SK-MEL-5 (cell line): ENCODE measurements around the gene CACNG4. TPM values are rescaled to one million over a fixed set of nuclear protein-coding genes. Genes with fewer than 3 reads are reported as not detected.

Experiments
- DNase-seq: peaks from one replicate; pipeline ENCODE4 v3.0.0-alpha.2; 2016; ENCODE audit warnings: low read depth, low spot score
- in situ Hi-C: cut with HindIII; loops from 2 replicates; pipeline ENCODE4 v1.10.0; 2016; ENCODE audit warnings: low sequenced_read_pairs, high pct_unique_total_duplicates, low pct_unique_long_range_greater_than_20kb
- polyA plus RNA-seq, 2 experiments: library from polyadenylated mRNA; depleted of rRNA; stranded (reverse); fragments of >200 nt; gene quantifications; 2 replicates each; pipeline ENCODE4 v1.2.3, GENCODE V29; 2015
- total RNA-seq: library from RNA; depleted of rRNA; stranded (reverse); fragments of >200 nt; shearing (Covaris generic); gene quantifications from 2 replicates; pipeline ENCODE4 v1.2.3, GENCODE V29; 2014; rRNA removed

Gene CACNG4
- not detected in 2 replicates for total RNA-seq
- not detected in 2 replicates for polyA plus RNA-seq (2015; cell fraction: cytosol; rRNA removed)
- not detected in 2 replicates for polyA plus RNA-seq (2015; cell fraction: nucleus; rRNA removed)

DNA sequence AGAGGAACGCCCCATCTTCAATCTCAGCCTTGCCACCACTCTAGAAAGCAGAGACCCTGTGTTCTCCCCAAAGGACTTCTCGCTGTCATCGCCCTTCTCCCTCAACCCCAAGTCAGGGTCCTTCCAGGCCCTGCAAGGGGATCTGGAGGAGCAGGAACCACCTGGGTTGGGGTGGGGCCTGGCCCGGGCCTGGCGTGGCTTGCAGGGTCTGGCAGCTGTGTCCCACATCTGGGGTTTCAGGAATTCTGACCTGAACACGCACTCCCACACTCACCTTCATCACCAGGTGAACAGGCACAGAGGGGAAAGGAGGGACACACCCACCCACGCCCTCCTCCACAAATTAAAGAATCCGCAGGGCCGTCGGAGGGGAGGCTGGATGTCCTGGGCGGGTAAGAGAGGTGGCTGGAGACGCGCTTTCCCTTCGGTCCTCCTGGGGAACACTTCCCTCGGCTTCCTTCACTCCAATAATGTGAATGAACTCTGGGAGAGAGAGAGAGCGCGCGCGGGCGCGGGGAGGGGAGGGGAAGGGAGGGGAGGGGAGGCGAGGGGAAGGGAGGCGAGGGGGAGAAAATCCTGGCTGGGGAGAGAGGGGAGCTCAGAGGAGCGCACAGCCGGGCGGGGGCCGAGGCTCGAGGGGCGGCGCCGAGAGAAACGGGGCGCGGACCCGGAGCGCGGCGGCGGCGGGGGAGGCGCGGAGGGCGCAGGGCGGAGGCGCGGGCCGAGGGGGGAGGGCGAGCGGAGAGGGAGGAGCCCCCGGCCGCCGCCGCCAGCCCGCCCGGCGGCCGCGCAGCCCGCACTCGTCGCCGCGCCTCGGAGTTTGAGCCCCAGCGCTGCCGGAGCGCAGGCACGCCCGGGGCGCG, at the start of gene CACNG4:
TSS of gene CACNG4 (plus strand) at position 799 of the 863 bp plus-strand sequence. CDS start 205 bp downstream, outside the sequence.
- no peak for DNase-seq
- in situ Hi-C loops, result no loop called here

DNA sequence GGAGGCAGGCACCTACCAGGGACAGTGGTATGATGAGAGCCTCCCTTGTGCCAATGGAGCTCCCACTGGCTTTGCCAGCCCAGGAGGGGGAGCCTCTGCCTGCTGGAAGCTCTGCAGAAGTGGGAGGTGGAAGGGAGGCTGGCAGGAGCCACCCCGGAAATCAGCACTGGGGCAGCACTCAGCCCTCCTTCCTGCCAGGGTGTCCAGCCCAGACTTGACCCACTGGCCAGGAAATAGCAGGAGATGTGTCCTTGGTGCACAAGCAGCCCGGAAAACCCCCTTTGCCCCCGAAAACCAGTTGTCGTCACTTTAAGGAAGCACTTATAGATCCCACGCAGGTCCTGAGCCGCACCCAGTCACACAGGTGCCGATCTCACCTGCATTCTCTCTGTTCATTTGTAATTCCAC, 49.3 kb upstream of the CACNG4 start:
- in situ Hi-C loops, result no loop called here
- peak; percentile 86 for DNase-seq

DNA sequence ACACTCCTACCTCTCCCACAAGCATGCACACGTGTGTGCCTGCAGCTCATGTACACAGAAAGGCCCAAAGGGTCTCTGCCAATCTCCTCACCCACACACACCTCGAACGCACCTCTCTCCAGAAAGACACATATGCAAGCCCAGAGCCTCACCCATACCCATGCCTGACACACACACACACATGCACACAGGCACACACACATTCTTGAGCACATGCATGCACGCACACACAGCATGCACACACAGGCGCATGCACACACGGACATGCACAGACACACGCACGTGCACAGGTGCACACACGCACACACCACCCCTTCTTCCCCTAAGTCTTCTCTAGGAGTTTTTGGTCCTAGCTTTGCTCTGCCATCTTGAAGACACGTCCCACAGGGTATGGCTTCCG, 48.7 kb upstream of the CACNG4 start:
- in situ Hi-C loops, result no loop called here
- DNase-seq, result no peak

DNA sequence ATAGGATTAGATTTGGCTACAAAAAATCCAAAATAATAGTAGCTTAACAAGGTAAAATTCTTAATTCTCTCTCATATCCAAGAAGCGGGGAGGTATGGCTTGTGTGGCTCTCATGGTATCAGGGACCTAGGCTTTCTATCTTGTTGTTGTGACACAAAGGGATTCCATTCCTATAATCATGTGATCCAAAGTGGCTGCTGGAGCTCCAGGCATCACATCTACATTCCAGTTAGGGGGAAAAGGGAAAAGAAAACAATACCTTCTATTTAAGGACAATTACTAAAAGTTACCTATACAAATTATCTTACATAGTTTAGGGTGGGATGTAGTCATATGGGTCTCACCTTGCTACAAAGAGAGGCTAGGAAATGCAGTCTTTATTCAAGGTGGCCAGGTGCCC, 47.6 kb upstream of the CACNG4 start:
- DNase-seq, result no peak
- in situ Hi-C loops, result no loop called here

DNA sequence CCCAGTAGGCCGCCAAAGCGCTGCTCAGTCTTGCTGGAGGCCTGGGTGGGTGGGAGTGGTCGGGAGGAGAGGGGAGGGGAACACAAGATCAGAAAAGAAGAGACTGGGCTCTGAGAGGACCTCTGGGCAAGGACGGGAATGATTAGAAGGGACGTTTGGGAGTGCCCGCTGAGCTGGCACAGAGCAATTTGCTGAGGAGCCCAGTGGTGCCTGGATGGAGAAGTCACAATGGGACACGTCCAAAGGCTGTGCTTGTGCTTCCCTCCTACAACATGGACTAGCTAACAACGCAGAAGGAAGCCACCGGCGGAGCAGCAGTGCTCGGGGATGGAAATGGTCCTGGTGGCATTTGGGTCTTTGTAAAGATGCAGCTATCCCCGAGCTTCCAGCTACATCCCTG, 45.6 kb upstream of the CACNG4 start:
- in situ Hi-C loops, result no loop called here
- DNase-seq, result no peak

DNA sequence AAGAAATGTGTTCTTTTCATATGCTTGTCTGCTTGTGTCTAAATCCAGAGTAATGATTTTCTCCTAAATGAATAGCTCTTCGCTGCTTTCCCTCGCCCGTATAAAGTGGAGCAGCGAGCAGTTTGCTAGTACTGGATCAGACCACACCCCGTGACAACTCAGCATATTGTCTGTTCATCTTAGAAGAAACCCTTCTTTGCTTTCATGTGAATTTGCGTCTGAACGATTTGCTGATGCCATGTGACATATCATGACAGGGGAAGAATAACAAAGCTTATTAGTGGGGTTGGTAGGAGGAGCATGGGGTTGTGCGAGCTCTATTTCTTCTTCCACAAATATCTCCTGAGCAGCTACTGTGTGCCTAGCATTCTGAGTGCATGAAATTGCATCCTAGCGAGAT, 44.1 kb upstream of the CACNG4 start:
- in situ Hi-C loops, result no loop called here
- peak; percentile 77 for DNase-seq

DNA sequence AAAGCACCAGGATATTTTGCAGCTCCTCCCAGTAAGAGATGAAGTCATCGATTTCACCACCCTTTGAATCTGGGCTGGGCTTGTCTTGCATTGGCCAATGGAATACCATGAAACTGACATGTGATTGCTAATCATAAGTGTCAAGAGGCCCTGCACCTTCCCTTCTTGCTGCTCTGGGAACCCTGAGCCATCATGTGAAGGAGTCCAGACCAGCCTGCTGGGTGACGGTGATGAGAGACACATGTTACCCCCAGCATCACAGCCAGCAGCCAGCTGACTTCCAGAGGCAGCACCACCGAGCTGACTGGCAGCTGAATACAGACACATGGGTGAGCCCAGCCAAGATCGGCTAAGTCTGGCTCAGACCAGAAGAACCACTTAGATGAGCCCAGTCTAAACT, 43.6 kb upstream of the CACNG4 start:
- in situ Hi-C loops, result no loop called here
- peak; percentile 70 for DNase-seq

DNA sequence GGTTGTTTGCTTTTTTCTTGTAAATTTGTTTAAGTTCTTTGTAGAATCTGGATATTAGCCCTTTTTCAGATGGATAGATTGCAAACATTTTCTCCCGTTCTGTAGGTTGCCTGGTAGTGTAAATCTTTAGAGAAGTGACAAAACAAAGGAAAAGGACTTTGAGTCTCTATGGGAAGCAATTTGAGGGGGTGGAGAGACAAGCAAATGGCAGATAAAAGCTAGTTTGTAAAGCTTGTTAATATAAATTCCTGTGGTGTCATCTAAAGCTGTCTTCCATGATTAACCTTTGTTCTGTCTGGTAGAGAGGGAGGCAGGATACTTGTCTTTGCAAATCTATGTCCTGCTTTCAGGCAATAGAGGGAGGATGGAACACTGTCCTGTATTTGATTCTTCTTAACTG, 40.6 kb upstream of the CACNG4 start:
- in situ Hi-C loops, result no loop called here
- DNase-seq, result no peak

DNA sequence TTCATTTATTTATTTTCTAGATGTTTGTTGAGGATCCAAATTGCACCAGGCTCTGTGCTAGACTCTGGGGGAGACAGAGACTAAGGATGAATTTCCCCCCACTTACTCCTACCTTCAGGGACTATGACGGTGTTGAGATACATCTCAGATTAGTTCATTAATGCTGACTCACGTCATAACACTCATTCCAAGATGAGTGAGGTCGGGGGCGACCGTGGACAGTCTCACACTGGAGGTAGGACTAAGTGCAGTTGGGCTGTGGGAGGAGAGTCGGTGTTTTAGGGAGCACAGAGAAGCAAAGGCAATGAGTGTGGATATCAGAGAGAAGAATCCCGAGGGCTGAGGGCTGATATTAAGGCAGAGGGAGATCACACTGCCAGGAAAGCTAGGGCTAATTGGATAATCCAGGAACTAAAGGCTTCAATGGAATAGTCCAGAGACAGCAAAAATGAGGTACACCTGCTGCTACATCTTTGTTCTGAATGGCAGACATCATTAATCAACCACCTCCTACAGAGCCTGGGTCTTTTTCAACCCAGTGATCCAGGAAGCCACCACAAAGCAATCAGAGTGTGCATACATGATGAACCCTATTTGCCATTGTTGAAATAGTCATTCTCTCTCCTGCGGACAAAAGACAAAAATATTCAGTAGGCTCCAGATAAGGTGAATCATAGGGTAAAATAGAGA, 38.6 kb upstream of the CACNG4 start:
- in situ Hi-C loops, result no loop called here

DNA sequence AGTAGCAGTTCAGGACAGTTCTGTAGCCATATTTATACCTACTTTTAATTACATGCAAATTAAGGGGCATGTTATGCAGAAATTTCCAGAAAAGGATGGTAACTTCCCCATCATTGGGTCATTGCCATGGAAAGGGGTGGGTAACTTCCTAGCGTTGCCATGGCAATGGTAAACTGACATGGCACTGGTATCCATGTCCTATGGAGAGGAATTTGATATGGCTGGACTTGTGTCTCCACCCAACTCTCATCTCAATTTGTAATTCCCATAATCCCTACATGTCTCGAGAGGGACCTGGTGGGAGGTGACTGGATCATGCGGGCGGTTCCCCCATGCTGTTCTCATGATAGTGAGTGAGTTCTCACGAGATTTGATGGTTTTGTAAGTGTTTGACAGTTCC, 35.6 kb upstream of the CACNG4 start:
- in situ Hi-C loops, result no loop called here

More for the DNA sequence above, 38.6 kb upstream of the CACNG4 start:
- no peak for DNase-seq

DNA sequence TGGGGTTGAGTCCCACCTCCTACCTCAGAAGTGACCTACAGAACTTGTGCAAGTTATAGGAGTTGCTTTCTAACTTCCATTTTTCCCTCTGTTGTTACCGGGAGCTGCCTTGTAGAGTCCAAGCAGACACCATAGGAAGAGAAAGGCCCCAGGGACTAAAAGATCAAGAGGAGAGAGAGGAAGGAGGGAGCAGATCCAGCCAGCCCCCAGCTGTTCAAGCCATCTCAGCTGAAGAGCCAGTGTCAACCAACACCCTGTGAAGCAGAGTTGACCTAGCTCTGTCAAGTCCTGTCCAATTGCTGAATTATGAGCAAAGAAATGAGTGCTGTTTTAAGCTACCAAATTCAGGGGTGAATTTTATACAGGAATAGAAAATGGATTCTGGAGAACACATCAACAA, 34.9 kb upstream of the CACNG4 start:
- no peak for DNase-seq
- in situ Hi-C loops, result no loop called here

More for the DNA sequence above, 35.6 kb upstream of the CACNG4 start:
- no peak for DNase-seq

DNA sequence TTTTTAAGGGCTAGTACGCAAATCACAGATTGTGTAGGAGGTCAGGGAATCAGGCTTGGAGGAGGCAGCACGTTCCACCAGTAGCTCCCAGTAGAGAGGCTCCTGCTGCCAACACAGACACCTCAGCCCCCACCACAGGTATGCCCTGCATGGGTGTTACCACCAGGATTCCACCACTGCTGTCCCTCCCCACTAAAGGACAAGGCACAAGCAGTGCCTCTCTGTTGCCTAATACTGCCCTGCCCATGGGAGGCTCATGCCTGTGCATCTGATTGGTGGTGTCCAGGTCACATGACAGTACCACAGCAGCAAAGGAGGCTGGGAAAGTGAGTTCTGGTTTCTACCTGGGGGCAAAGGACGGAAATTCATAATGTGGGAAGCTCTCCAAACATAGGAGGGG, 33.6 kb upstream of the CACNG4 start:
- peak; percentile 54 for DNase-seq
- in situ Hi-C loops, result no loop called here

DNA sequence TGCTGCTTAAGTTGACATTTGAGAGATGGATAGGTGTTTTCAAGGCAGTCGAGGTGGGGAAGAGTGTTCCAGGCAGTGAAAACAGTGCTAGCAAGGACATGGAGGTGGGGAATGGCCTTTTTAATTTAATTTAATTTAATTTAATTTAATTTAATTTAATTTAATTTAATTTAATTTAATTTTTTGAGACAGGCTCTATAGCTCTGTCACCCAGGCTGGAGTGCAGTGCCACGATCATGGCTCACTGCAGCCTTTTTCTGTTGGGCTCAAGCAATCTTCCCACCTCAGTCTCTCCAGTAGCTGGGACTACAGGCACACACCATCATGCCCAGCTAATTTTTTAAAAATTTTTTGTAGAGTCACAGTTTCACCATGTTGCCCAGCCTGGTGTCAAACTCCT, 32.2 kb upstream of the CACNG4 start:
- DNase-seq, result no peak
- in situ Hi-C loops, result no loop called here

DNA sequence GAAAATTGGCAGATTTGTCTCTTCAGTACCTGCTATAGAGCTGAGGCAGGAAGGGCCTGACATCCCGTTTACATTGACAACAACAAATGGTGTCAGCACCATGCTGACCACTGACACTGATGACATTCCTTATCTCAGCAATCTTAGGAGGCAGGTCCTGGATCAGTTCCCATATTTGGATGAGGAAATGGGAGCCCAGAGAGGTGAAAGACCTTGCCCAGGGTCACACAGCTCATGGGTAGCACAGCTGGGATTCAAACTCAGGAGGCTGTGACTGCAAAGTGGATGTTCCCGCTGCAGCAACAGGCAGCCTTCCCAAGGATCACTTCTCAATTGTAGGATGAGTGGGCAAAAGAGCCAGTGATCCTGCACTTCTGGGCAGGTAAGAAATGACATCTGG, 30.5 kb upstream of the CACNG4 start:
- in situ Hi-C loops, result no loop called here
- no peak for DNase-seq

DNA sequence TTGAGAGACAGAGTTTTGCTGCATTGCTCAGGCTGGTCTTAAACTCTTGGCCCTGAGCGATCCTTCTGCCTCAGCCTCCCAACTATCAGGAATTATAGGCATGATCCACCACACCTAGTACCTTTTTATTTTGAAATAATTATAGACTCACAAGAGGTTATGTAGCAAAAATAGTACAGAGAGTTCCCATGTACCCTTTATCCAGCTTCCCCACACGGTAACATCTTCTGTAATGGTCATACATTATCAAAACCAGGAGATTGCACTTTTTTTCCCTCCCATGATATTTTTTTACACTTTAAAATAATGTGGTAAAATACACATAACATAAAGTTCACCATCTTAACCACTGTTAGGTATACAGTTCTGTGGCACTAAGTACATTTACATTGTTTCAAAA, 28.8 kb upstream of the CACNG4 start:
- in situ Hi-C loops, result no loop called here
- DNase-seq, result no peak

DNA sequence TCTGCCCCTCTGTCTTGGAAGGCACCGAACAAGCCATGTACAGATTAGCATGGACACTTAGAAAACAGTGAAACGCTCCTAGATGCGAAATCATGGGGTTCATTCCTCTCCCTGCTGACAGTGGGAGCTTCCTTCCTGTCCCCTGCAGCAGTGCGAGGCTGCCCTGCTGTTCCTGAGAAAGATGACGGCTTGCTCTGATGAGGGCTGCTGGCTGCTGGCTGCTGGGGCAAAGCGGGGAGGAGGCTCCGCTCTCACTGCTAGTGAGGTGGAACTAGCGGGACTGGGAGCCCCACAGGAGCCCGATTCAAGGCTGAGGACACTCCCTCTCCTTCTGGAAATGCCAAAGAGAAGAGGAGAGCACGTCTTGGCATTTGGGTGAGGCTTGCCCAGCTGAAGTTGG, 25.9 kb upstream of the CACNG4 start:
- in situ Hi-C loops, result no loop called here
- DNase-seq, result no peak

DNA sequence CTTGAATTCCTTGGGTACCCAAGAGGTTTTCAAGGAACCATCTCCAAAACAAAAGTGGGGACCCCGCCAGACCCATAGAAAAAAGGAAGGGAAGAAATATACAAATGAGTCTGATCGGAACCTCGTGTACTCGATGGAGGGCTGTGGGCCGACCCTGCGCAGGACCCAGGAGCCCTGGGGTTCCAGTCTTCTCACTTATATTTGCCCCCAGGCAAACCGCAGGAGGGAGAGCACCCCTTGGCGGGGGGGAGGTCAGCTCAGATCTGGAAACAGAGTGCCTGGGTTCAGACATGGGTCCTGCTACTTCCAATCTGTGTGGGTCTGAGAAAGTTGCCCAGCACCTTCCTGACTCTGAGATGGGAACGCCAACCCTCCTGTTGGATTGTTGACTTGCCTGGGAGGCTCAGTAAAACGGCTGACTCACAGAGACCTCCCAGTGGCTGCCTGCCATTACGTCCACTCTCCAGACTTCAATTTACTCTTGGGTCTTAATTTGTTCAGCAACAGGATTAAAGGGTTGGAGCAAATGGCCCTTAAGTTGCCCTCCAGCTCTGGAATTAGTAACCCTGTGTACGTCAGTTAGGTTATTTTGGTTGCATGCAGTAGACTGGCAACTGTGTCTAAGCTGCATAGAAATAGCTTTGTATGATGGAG, 24.9 kb upstream of the CACNG4 start:
- in situ Hi-C loops, result no loop called here
- DNase-seq, result no peak

DNA sequence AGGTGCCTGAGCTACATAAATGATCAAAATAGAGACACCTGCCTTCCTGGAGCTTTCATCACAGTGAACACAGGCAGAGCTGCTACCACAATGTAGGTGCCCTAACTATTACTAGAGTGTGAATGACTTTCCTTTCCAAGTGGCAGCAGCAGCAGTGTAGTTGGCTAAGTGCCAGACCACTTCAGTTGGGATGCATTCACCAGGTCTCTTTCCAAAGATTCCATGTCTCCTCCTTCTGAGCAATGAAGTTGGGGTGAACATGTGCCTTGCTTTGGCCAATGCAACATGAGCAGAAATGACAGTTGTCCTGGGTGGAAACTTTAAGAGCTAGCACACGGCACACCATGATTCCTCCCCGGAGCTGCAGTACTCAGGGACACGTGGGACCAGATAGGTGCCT, 23.3 kb upstream of the CACNG4 start:
- in situ Hi-C loops, result no loop called here
- no peak for DNase-seq
